Measurements from ENCODE around the gene GRK2.

GRK2 gene

GRCh38 chr11:67262731-67263675, 3.3 kb upstream of the GRK2 start:
- peak; percentile 85 for DNase-seq (ENCODE audit: extremely low spot score)
- ChIA-PET POLR2A (interaction anchor here (3.1 kb wide), 1 partner anchor 54 kb away, joined by 28 read pairs; no protein-coding TSS in a partner anchor), CTCF (interaction anchor here (0.5 to 3.3 kb wide), 10 partner anchors 10 to 184 kb away, joined by 3 to 22 read pairs (median 4); partner anchors contain the start of gene POLD4)
- TF ChIP-seq LEF1 (IDR thresholded peaks at IDR 0.05; ENCODE audit: borderline replicate concordance) (no peak), FOXM1 (IDR thresholded peaks at IDR 0.05; ENCODE audit: borderline replicate concordance) (no peak), NFRKB (IDR thresholded peaks at IDR 0.05) (no peak), SUZ12 (IDR thresholded peaks at IDR 0.05) (no peak), ZNF384 (IDR thresholded peaks at IDR 0.05) (no peak), L3MBTL2 (conservative IDR thresholded peaks at IDR 0.05) (no peak), TARDBP (IDR thresholded peaks at IDR 0.05) (no peak), ARNT (IDR thresholded peaks at IDR 0.05) (no peak), FOXA1 (IDR thresholded peaks at IDR 0.05) (no peak), FOXK2 (IDR thresholded peaks at IDR 0.05) (no peak), SP1 (IDR thresholded peaks at IDR 0.05) (no peak), ELF4 (IDR thresholded peaks at IDR 0.05) (peak; percentile 71), HDGF (IDR thresholded peaks at IDR 0.05; ENCODE audit: borderline replicate concordance) (no peak), CTBP1 (IDR thresholded peaks at IDR 0.05; ENCODE audit: borderline replicate concordance) (no peak)
- TF ChIP-seq, protein P1, sequence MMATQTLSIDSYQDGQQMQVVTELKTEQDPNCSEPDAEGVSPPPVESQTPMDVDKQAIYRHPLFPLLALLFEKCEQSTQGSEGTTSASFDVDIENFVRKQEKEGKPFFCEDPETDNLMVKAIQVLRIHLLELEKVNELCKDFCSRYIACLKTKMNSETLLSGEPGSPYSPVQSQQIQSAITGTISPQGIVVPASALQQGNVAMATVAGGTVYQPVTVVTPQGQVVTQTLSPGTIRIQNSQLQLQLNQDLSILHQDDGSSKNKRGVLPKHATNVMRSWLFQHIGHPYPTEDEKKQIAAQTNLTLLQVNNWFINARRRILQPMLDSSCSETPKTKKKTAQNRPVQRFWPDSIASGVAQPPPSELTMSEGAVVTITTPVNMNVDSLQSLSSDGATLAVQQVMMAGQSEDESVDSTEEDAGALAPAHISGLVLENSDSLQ (IDR thresholded peaks at IDR 0.05): peak; percentile 67; the same call in 1 of the 2 replicates

DNA sequence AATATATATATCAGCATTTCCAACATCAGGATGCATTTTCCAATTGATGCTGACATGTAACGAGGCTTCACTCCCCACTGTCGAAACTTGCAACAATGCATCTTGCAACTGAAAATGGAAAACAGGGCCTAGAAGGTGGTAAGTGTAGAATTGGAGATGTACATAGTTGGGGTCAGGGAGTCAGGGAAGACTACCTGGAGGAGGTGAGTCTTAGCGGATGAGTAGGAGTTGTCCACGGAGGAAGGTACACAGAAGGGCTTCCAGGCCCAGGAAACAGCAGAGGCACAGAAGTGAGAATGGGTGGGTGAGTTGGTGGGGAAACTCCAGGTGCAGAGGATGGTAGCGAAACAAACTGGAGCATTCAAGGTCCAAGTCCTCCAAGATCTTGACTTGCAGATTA, 2.0 kb upstream of the GRK2 start:
- POLR2A ChIA-PET: no interaction called here

DNA sequence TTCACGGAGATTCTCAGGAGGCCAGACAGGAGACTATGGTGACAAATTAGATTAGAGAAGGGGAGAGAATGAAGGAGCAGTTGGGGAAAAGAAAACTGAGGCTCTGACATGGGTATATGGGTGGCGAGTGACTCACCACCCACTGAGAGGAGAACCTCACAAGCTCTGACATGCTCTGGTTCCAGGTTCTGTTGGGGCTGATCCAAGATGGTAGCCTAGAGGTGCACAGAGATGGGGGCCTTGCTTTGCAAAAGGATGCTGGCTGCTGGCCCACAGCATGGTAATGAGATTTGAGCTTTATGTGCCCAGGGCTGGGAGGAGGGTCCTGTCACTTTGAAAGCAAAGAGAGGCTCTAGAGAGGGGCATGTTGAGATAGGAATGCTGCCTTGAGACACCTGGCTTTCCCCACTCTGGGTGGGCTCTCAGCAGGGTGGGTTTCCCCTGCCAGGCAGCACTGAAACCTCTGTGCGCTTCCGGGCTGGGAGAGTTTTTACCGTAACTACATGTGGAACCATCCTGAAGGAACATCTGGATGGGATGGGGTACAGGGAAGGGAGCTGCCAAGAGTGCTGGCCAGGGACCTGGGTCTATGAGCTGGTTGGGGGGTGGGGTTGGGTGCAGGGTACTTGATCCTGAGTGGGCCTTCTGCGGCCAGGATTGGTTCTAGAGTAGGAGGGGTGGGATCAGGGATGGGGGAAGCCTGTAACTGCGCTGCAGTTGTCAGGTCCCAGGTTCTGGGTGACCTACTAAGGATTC, 1.2 kb upstream of the GRK2 start:
- TF ChIP-seq ARNT (IDR thresholded peaks at IDR 0.05) (no peak), FOXK2 (IDR thresholded peaks at IDR 0.05) (no peak), FOXA1 (IDR thresholded peaks at IDR 0.05) (no peak), L3MBTL2 (conservative IDR thresholded peaks at IDR 0.05) (no peak), TARDBP (IDR thresholded peaks at IDR 0.05) (no peak), ZNF384 (IDR thresholded peaks at IDR 0.05) (no peak), SP1 (IDR thresholded peaks at IDR 0.05) (no peak), NFRKB (IDR thresholded peaks at IDR 0.05) (no peak), CTBP1 (IDR thresholded peaks at IDR 0.05; ENCODE audit: borderline replicate concordance) (no peak), HDGF (IDR thresholded peaks at IDR 0.05; ENCODE audit: borderline replicate concordance) (no peak), FOXM1 (IDR thresholded peaks at IDR 0.05; ENCODE audit: borderline replicate concordance) (no peak), LEF1 (IDR thresholded peaks at IDR 0.05; ENCODE audit: borderline replicate concordance) (no peak), ELF4 (IDR thresholded peaks at IDR 0.05) (no peak), BHLHE40 (IDR thresholded peaks at IDR 0.05; ENCODE audit: borderline replicate concordance) (no peak), SUZ12 (IDR thresholded peaks at IDR 0.05) (no peak)
- TF ChIP-seq, protein P1 (IDR thresholded peaks at IDR 0.05): no peak
- POLR2A ChIA-PET: no interaction called here
- DNase-seq (ENCODE audit: extremely low spot score): no peak
- CTCF ChIA-PET: interaction anchor here (0.6 to 1.1 kb wide), 2 partner anchors 25 to 53 kb away, joined by 3 read pairs; no protein-coding TSS in a partner anchor

More for the DNA sequence above, 2.0 kb upstream of the GRK2 start:
- TF ChIP-seq BHLHE40 (IDR thresholded peaks at IDR 0.05; ENCODE audit: borderline replicate concordance): no peak
- DNase-seq (ENCODE audit: extremely low spot score): no peak
- CTCF ChIA-PET: interaction anchor here (3.3 kb wide), 1 partner anchor 54 kb away, joined by 22 read pairs; no protein-coding TSS in a partner anchor

- CTCF ChIA-PET: interaction anchor here (0.8 to 1.1 kb wide), 3 partner anchors 16 to 88 kb away, joined by 3 read pairs; partner anchors contain the start of gene POLD4
- TF ChIP-seq BHLHE40 (IDR thresholded peaks at IDR 0.05; ENCODE audit: borderline replicate concordance): no peak
- TF ChIP-seq LEF1 (IDR thresholded peaks at IDR 0.05; ENCODE audit: borderline replicate concordance): no peak
- no peak for TF ChIP-seq ELF4 (IDR thresholded peaks at IDR 0.05)
- no peak for TF ChIP-seq HDGF (IDR thresholded peaks at IDR 0.05; ENCODE audit: borderline replicate concordance)
- TF ChIP-seq FOXK2 (IDR thresholded peaks at IDR 0.05): no peak
- no peak for TF ChIP-seq NFRKB (IDR thresholded peaks at IDR 0.05)
- TF ChIP-seq ZNF384 (IDR thresholded peaks at IDR 0.05): no peak
- no peak for TF ChIP-seq SUZ12 (IDR thresholded peaks at IDR 0.05)
- peak; percentile 88 for DNase-seq (ENCODE audit: extremely low spot score)
- POLR2A ChIA-PET: interaction anchor here (0.7 to 1.3 kb wide), 7 partner anchors 23 to 183 kb away, joined by 3 to 9 read pairs (median 3); partner anchors contain the start of genes ANKRD13D and POLD4
Measured at GRCh38 chr11:67265633-67266448, 432 bp upstream of the GRK2 start.

Measured in HEK293T (cell line).